Measurements from ENCODE around the gene FBXL3. TPM values are rescaled to one million over a fixed set of nuclear protein-coding genes. Genes with fewer than 3 reads are reported as not detected.
A peak's percentile ranks its signal among the peaks of the same experiment; 100 is the strongest.

FBXL3 gene
- polyA plus RNA-seq, 1 donor = 46.4 TPM

- H3K36me3 ChIP-seq (ENCODE audit: control insufficient read depth, insufficient read depth, low read length) = no peaks in the 10 kb centered on the region
- 100% methylated on average over 1 of the region's 6 CpGs for WGBS (ENCODE audit: insufficient coverage, low lambda C conversion rate)
- H3K27me3 ChIP-seq (ENCODE audit: control insufficient read depth, insufficient read depth, low read length) = no peaks in the 10 kb centered on the region
- H3K4me1 ChIP-seq (ENCODE audit: control insufficient read depth, insufficient read depth, low read length) = no peaks in the 10 kb centered on the region
- no peak for DNase-seq
- H3K4me3 ChIP-seq (ENCODE audit: low read length) = no peak overlapping the region
- H3K9me3 ChIP-seq (ENCODE audit: control insufficient read depth, low read depth, low read length) = no peaks in the 10 kb centered on the region
- H3K27ac ChIP-seq (ENCODE audit: low read length) = no peak overlapping the region
Measured at GRCh38 chr13:77031656-77032243, 4.8 kb upstream of the FBXL3 start.

GRCh38 chr13:77029436-77029835 lies 2.5 kb upstream of the FBXL3 start:
- no peaks in the 10 kb centered on the region for H3K27me3 ChIP-seq (ENCODE audit: control insufficient read depth, insufficient read depth, low read length)
- DNase-seq = no peak
- H3K27ac ChIP-seq (ENCODE audit: low read length) = no peak overlapping the region
- H3K4me3 ChIP-seq (ENCODE audit: low read length) = no peak overlapping the region
- H3K4me1 ChIP-seq (ENCODE audit: control insufficient read depth, insufficient read depth, low read length) = no peaks in the 10 kb centered on the region
- H3K9me3 ChIP-seq (ENCODE audit: control insufficient read depth, low read depth, low read length) = no peaks in the 10 kb centered on the region
- H3K36me3 ChIP-seq (ENCODE audit: control insufficient read depth, insufficient read depth, low read length) = no peaks in the 10 kb centered on the region
- no CpG with 5 or more reads among the region's 1 CpG for WGBS (ENCODE audit: insufficient coverage, low lambda C conversion rate)

- H3K9me3 ChIP-seq (ENCODE audit: control insufficient read depth, low read depth, low read length) = no peaks in the 10 kb centered on the region
- no peaks in the 10 kb centered on the region for H3K4me1 ChIP-seq (ENCODE audit: control insufficient read depth, insufficient read depth, low read length)
- H3K27me3 ChIP-seq (ENCODE audit: control insufficient read depth, insufficient read depth, low read length) = no peaks in the 10 kb centered on the region
- WGBS (ENCODE audit: insufficient coverage, low lambda C conversion rate) = no CpG with 5 or more reads among the region's 5 CpGs
- H3K27ac ChIP-seq (ENCODE audit: low read length) = no peak overlapping the region
- no peak for DNase-seq
- H3K36me3 ChIP-seq (ENCODE audit: control insufficient read depth, insufficient read depth, low read length) = no peaks in the 10 kb centered on the region
- H3K4me3 ChIP-seq (ENCODE audit: low read length) = no peak overlapping the region
Measured at GRCh38 chr13:77028202-77028601, 1.2 kb upstream of the FBXL3 start.

GRCh38 chr13:77026255-77026860 lies 601 bp downstream of the FBXL3 start:
- peak; percentile 83 to 92 for DNase-seq
- H3K36me3 ChIP-seq (ENCODE audit: control insufficient read depth, insufficient read depth, low read length) = no peaks in the 10 kb centered on the region
- no peaks in the 10 kb centered on the region for H3K27me3 ChIP-seq (ENCODE audit: control insufficient read depth, insufficient read depth, low read length)
- WGBS (ENCODE audit: insufficient coverage, low lambda C conversion rate) = no CpG with 5 or more reads among the region's 62 CpGs
- H3K4me3 ChIP-seq (ENCODE audit: low read length) = peak overlapping the region; percentile 89
- H3K4me1 ChIP-seq (ENCODE audit: control insufficient read depth, insufficient read depth, low read length) = no peaks in the 10 kb centered on the region
- H3K27ac ChIP-seq (ENCODE audit: low read length) = peak overlapping the region; percentile 97
- H3K9me3 ChIP-seq (ENCODE audit: control insufficient read depth, low read depth, low read length) = no peaks in the 10 kb centered on the region

- WGBS (ENCODE audit: insufficient coverage, low lambda C conversion rate) = no CpG with 5 or more reads among the region's 3 CpGs
- H3K9me3 ChIP-seq (ENCODE audit: control insufficient read depth, low read depth, low read length) = no peaks in the 10 kb centered on the region
- no peaks in the 10 kb centered on the region for H3K27me3 ChIP-seq (ENCODE audit: control insufficient read depth, insufficient read depth, low read length)
- no peak overlapping the region for H3K27ac ChIP-seq (ENCODE audit: low read length)
- no peak overlapping the region for H3K4me3 ChIP-seq (ENCODE audit: low read length)
- H3K4me1 ChIP-seq (ENCODE audit: control insufficient read depth, insufficient read depth, low read length) = peaks cover 2% of the 10 kb centered on the region
- DNase-seq = no peak
- peaks cover under 1% of the 10 kb centered on the region for H3K36me3 ChIP-seq (ENCODE audit: control insufficient read depth, insufficient read depth, low read length)
Measured at GRCh38 chr13:77022341-77022740, 4.6 kb downstream of the FBXL3 start.

- Histone ChIP-seq H3K27ac (ENCODE audit: low read length) (no peak overlapping the region), H3K9me3 (ENCODE audit: control insufficient read depth, low read depth, low read length) (no peaks in the 10 kb centered on the region), H3K4me3 (ENCODE audit: low read length) (no peak overlapping the region), H3K4me1 (ENCODE audit: control insufficient read depth, insufficient read depth, low read length) (peaks cover 2% of the 10 kb centered on the region), H3K27me3 (ENCODE audit: control insufficient read depth, insufficient read depth, low read length) (no peaks in the 10 kb centered on the region), H3K36me3 (ENCODE audit: control insufficient read depth, insufficient read depth, low read length) (peaks cover 18% of the 10 kb centered on the region)
- DNase-seq = no peak
Measured at GRCh38 chr13:77019756-77020155, 7.2 kb downstream of the FBXL3 start.

- Histone ChIP-seq H3K36me3 (ENCODE audit: control insufficient read depth, insufficient read depth, low read length) (peaks cover 39% of the 10 kb centered on the region), H3K9me3 (ENCODE audit: control insufficient read depth, low read depth, low read length) (no peaks in the 10 kb centered on the region), H3K4me3 (ENCODE audit: low read length) (no peak overlapping the region), H3K4me1 (ENCODE audit: control insufficient read depth, insufficient read depth, low read length) (peaks cover 2% of the 10 kb centered on the region), H3K27ac (ENCODE audit: low read length) (no peak overlapping the region), H3K27me3 (ENCODE audit: control insufficient read depth, insufficient read depth, low read length) (no peaks in the 10 kb centered on the region)
- WGBS (ENCODE audit: insufficient coverage, low lambda C conversion rate) = 94% methylated on average over 4 of the region's 6 CpGs
- no peak for DNase-seq
Measured at GRCh38 chr13:77016888-77017623, 9.9 kb downstream of the FBXL3 start.

GRCh38 chr13:77016251-77016812 lies 10.6 kb downstream of the FBXL3 start:
- H3K36me3 ChIP-seq (ENCODE audit: control insufficient read depth, insufficient read depth, low read length) = peaks cover 45% of the 10 kb centered on the region
- WGBS (ENCODE audit: insufficient coverage, low lambda C conversion rate) = 100% methylated on average over 2 of the region's 3 CpGs
- no peaks in the 10 kb centered on the region for H3K27me3 ChIP-seq (ENCODE audit: control insufficient read depth, insufficient read depth, low read length)
- H3K9me3 ChIP-seq (ENCODE audit: control insufficient read depth, low read depth, low read length) = no peaks in the 10 kb centered on the region
- H3K4me3 ChIP-seq (ENCODE audit: low read length) = no peak overlapping the region
- H3K4me1 ChIP-seq (ENCODE audit: control insufficient read depth, insufficient read depth, low read length) = peaks cover 2% of the 10 kb centered on the region
- no peak for DNase-seq
- H3K27ac ChIP-seq (ENCODE audit: low read length) = no peak overlapping the region

GRCh38 chr13:77014906-77015685 lies 11.9 kb downstream of the FBXL3 start:
- Histone ChIP-seq H3K4me3 (ENCODE audit: low read length) (no peak overlapping the region), H3K27me3 (ENCODE audit: control insufficient read depth, insufficient read depth, low read length) (no peaks in the 10 kb centered on the region), H3K36me3 (ENCODE audit: control insufficient read depth, insufficient read depth, low read length) (peaks cover 56% of the 10 kb centered on the region), H3K9me3 (ENCODE audit: control insufficient read depth, low read depth, low read length) (no peaks in the 10 kb centered on the region), H3K27ac (ENCODE audit: low read length) (no peak overlapping the region), H3K4me1 (ENCODE audit: control insufficient read depth, insufficient read depth, low read length) (peaks cover 2% of the 10 kb centered on the region)
- no peak for DNase-seq
- WGBS (ENCODE audit: insufficient coverage, low lambda C conversion rate) = 100% methylated on average over 1 of the region's 2 CpGs

- Histone ChIP-seq H3K27ac (ENCODE audit: low read length) (no peak overlapping the region), H3K4me3 (ENCODE audit: low read length) (no peak overlapping the region), H3K36me3 (ENCODE audit: control insufficient read depth, insufficient read depth, low read length) (peaks cover 67% of the 10 kb centered on the region), H3K4me1 (ENCODE audit: control insufficient read depth, insufficient read depth, low read length) (no peaks in the 10 kb centered on the region), H3K27me3 (ENCODE audit: control insufficient read depth, insufficient read depth, low read length) (no peaks in the 10 kb centered on the region), H3K9me3 (ENCODE audit: control insufficient read depth, low read depth, low read length) (no peaks in the 10 kb centered on the region)
- no peak for DNase-seq
- WGBS (ENCODE audit: insufficient coverage, low lambda C conversion rate) = no CpG with 5 or more reads among the region's 2 CpGs
Measured at GRCh38 chr13:77013853-77014542, 13.0 kb downstream of the FBXL3 start.

Data from large intestine (tissue), 3 donors.